GM12873 (cell line): Measurements from ENCODE around the gene TNKS1BP1.

Experiments used
- CTCF ChIP-seq: IDR thresholded peaks from 2 replicates; pipeline ENCODE4 v1.5.1; 2012; ENCODE audit warnings: low read depth, mild to moderate bottlenecking, moderate library complexity, low read length, control low read depth; ENCODE audit not compliant: insufficient read depth; ENCODE audit errors: missing control alignments

The TNKS1BP1 gene

GRCh38 chr11:57325735-57326048 lies 940 bp upstream of the TNKS1BP1 start:
- TF ChIP-seq CTCF = no peak

- TF ChIP-seq CTCF = no peak
These were observed 432 bp downstream of the TNKS1BP1 start for GRCh38 chr11:57324154-57324885.

- no peak for TF ChIP-seq CTCF
These were observed 948 bp downstream of the TNKS1BP1 start for GRCh38 chr11:57323855-57324153.

- TF ChIP-seq CTCF = no peak
These were observed 1.4 kb downstream of the TNKS1BP1 start for GRCh38 chr11:57323167-57323854.

- no peak for TF ChIP-seq CTCF
These were observed 2.2 kb downstream of the TNKS1BP1 start for GRCh38 chr11:57322256-57323166.

GRCh38 chr11:57321388-57322255 lies 3.1 kb downstream of the TNKS1BP1 start:
- no peak for TF ChIP-seq CTCF
